ENCODE data around the gene GRIA4.

- TF ChIP-seq CTCF (IDR thresholded peaks at IDR 0.05; ENCODE audit: low read depth, low read length, missing input control) (no peak), YY1 (IDR thresholded peaks at IDR 0.05) (no peak), SP1 (IDR thresholded peaks at IDR 0.05) (no peak), RAD21 (IDR thresholded peaks at IDR 0.05) (no peak), JUND (IDR thresholded peaks at IDR 0.05) (no peak), ATF3 (IDR thresholded peaks at IDR 0.05) (no peak), MAX (IDR thresholded peaks at IDR 0.05) (no peak), TAF1 (conservative IDR thresholded peaks at IDR 0.05) (no peak), GABPA (IDR thresholded peaks at IDR 0.05 in 1 of 2, conservative IDR thresholded peaks at IDR 0.05 in 1 of 2) (no peak)
Measured at GRCh38 chr11:105979997-105980703, 370.3 kb downstream of the GRIA4 start.

Measured in liver (tissue), 3 donors.